B cell (primary cell): ENCODE measurements around the gene SENP5. TPM values are rescaled to one million over a fixed set of nuclear protein-coding genes. Genes with fewer than 3 reads are reported as not detected.

Experiments
- ATAC-seq: fragments of 200-7000 bp; cut with Tn5 transposase; one replicate; pipeline ENCODE4 v1.10.0; 2021; ENCODE audit warnings: low read depth, mild to moderate bottlenecking, moderate number of reproducible peaks, moderate library complexity
- CTCF ChIA-PET: fragments of 350-600 bp; sonication (Branson Sonifier 250); formaldehyde crosslinking; loops from one replicate; lab custom pipeline; 2021; ENCODE audit warnings: antibody characterized with exemption, inconsistent platforms; lab: Charles Lee
- POLR2A ChIA-PET: fragments of 350-600 bp; sonication (Branson Sonifier 250); formaldehyde crosslinking; loops from one replicate; lab custom pipeline; 2021; ENCODE audit warnings: antibody characterized with exemption; lab: Charles Lee
- DNase-seq: peaks from one replicate; pipeline ENCODE4 v3.0.0; 2013
- H2AFZ ChIP-seq: 2 replicates; pipeline ENCODE4 v1.6.1; 2012; ENCODE audit warnings: mild to moderate bottlenecking, low read depth, low read length; ENCODE audit not compliant: insufficient read depth, poor library complexity, severe bottlenecking
- H3K27ac ChIP-seq, 2 donors: 1 replicate in 1 of 2; 2 replicates in 1 of 2; pipeline ENCODE4 v1.5.1; 2012 to 2013; ENCODE audit warnings: low read length in 2 of 2, mild to moderate bottlenecking in 2 of 2, moderate library complexity in 1 of 2
- H3K27me3 ChIP-seq, 4 experiments: fragments of 200-600 bp in 1 of 4; sonication (generic) in 1 of 4; replicated peaks in 1 of 4; 1 replicate in 2 of 4; 2 replicates in 2 of 4; pipeline versions ENCODE4 v1.6.1 to v1.7.0; 2013 to 2016; ENCODE audit warnings: low read length in 3 of 4, mild to moderate bottlenecking in 2 of 4, mixed read lengths in 1 of 4, moderate library complexity in 1 of 4; ENCODE audit not compliant: insufficient read depth in 4 of 4, control insufficient read depth in 3 of 4; ENCODE audit errors: control extremely low read depth in 1 of 4
- H3K36me3 ChIP-seq, 2 experiments: replicated peaks in 1 of 2; 1 replicate in 1 of 2; 2 replicates in 1 of 2; pipeline versions ENCODE4 v1.6.1 to v1.7.1; 2013; ENCODE audit warnings: low read length in 1 of 2; ENCODE audit not compliant: insufficient read depth in 2 of 2, control insufficient read depth in 1 of 2; ENCODE audit errors: control extremely low read depth in 1 of 2, extremely low read depth in 1 of 2
- H3K4me1 ChIP-seq, 2 donors: fragments of 200-600 bp in 1 of 2; sonication (generic) in 1 of 2; 1 replicate in 1 of 2; 2 replicates in 1 of 2; pipeline versions ENCODE4 v1.5.1 to v1.6.1; 2013 to 2017; ENCODE audit warnings: low read length in 2 of 2; ENCODE audit not compliant: control insufficient read depth in 2 of 2, insufficient read depth in 2 of 2
- H3K4me2 ChIP-seq: replicated peaks from 2 replicates; pipeline ENCODE3; 2012; ENCODE audit warnings: mild to moderate bottlenecking, low read depth, low read length; ENCODE audit not compliant: poor library complexity, severe bottlenecking
- H3K4me3 ChIP-seq, 5 experiments: fragments of 200-600 bp in 1 of 5; sonication (generic) in 1 of 5; 1 replicate in 3 of 5; 2 replicates in 2 of 5; pipeline versions ENCODE4 v1.5.1 to v1.7.0; 2011 to 2016; ENCODE audit warnings: low read length in 4 of 5, mild to moderate bottlenecking in 4 of 5, low read depth in 2 of 5, control low read depth in 1 of 5, moderate library complexity in 1 of 5; ENCODE audit not compliant: insufficient read depth in 1 of 5; ENCODE audit errors: control extremely low read depth in 1 of 5, extremely low read depth in 1 of 5
- H3K79me2 ChIP-seq: fragments of 200-600 bp; sonication (generic); one replicate; pipeline ENCODE4 v1.6.0; 2016; ENCODE audit warnings: low read length; ENCODE audit not compliant: control insufficient read depth, insufficient read depth
- H3K9ac ChIP-seq: fragments of 200-600 bp; sonication (generic); 2 replicates; pipeline ENCODE4 v1.6.1; 2017; ENCODE audit warnings: mild to moderate bottlenecking, low read length, moderate library complexity
- H3K9me3 ChIP-seq, 3 donors: one replicate each; pipeline versions ENCODE4 v1.6.1 to v1.7.1; 2013; ENCODE audit warnings: low read length in 2 of 3; ENCODE audit not compliant: control insufficient read depth in 2 of 3, insufficient read depth in 1 of 3; ENCODE audit errors: control extremely low read depth in 1 of 3
- H4K20me1 ChIP-seq: 2 replicates; pipeline ENCODE4 v1.6.0; 2012; ENCODE audit warnings: mild to moderate bottlenecking, low read length; ENCODE audit not compliant: insufficient read depth, control insufficient read depth, poor library complexity, severe bottlenecking
- H3K27ac Mint-ChIP-seq: one replicate; pipeline ENCODE4 v1.8.0; 2021; ENCODE audit warnings: mixed read lengths
- H3K27me3 Mint-ChIP-seq: one replicate; pipeline ENCODE4 v1.8.0; 2021; ENCODE audit warnings: mixed read lengths
- H3K4me1 Mint-ChIP-seq: one replicate; pipeline ENCODE4 v1.8.0; 2021; ENCODE audit warnings: mixed read lengths
- H3K4me3 Mint-ChIP-seq: one replicate; pipeline ENCODE4 v1.8.0; 2021; ENCODE audit warnings: mixed read lengths
- H3K9me3 Mint-ChIP-seq: one replicate; pipeline ENCODE4 v1.8.0; 2022; ENCODE audit warnings: mixed read lengths; ENCODE audit not compliant: insufficient read depth
- CTCF ChIP-seq: fragments of 200-600 bp; IDR thresholded peaks from one replicate; pipeline ENCODE4 v1.8.0; 2022; ENCODE audit warnings: antibody characterized with exemption, mild to moderate bottlenecking
- EZH2 ChIP-seq: IDR thresholded peaks from 2 replicates; pipeline ENCODE4 v1.6.1; 2012; ENCODE audit warnings: borderline replicate concordance, low read depth, mild to moderate bottlenecking, moderate library complexity, low read length; ENCODE audit not compliant: insufficient read depth, poor library complexity, severe bottlenecking
- WGBS: methylation state at CpG from one replicate; pipeline ENCODE4 v1.1.5; 2013; ENCODE audit warnings: missing lambda C conversion rate; ENCODE audit not compliant: insufficient coverage; 5-methylcytosine and 5-hydroxymethylcytosine counted together
- intact Hi-C: fragments of 100-400 bp; cut with micrococcal nuclease; formaldehyde crosslinking; loops from one replicate; pipeline ENCODE4 v1.10.0; 2022
- polyA plus RNA-seq: library from polyadenylated mRNA; depleted of rRNA; stranded (reverse); fragments of >200 nt; gene quantifications from 2 replicates; pipeline ENCODE4 v1.2.3, GENCODE V29; 2012
- total RNA-seq, 2 donors: library from RNA; stranded (reverse); fragments of 120-200 nt in 1 of 2; gene quantifications; 1 replicate in 1 of 2; 2 replicates in 1 of 2; pipeline versions ENCODE4 v1.2.3 to v1.2.4, GENCODE V29; 2013 to 2022

The SENP5 gene
- total and polyA plus RNA-seq, 2 donors (not counting 1 experiment from before 2014, with no cell fraction given) = 9.2 to 51.5 TPM

GRCh38 chr3:196938124-196938523 lies 70.4 kb downstream of the SENP5 start:
- CTCF ChIA-PET = interaction anchor here (2.2 kb wide), 1 partner anchor 100 kb away, joined by 9 read pairs; no protein-coding TSS in a partner anchor
- intact Hi-C loops = no loop called here
- no peak for TF ChIP-seq CTCF
- TF ChIP-seq EZH2 = no peak
- no peak overlapping the region for H3K27ac ChIP-seq
- Mint-ChIP-seq H3K27me3 (no peaks in the 10 kb centered on the region), H3K4me3 (no peak overlapping the region), H3K4me1 (peaks cover 37% of the 10 kb centered on the region), H3K9me3 (no peaks in the 10 kb centered on the region), H3K27ac (no peak overlapping the region)
- 100% methylated on average over 1 of the region's 2 CpGs for WGBS
- H3K9ac ChIP-seq = no peak overlapping the region
- ATAC-seq (no peak), DNase-seq (no peak)
- peaks cover 38% of the 10 kb centered on the region for H3K79me2 ChIP-seq
- H3K4me2 ChIP-seq = no peak overlapping the region
- POLR2A ChIA-PET = no interaction called here
- H3K27me3 ChIP-seq = no peaks in the 10 kb centered on the region
- H3K4me1 ChIP-seq = peaks cover 21 to 28% of the 10 kb centered on the region in 2 donors
- H4K20me1 ChIP-seq = peaks cover 10% of the 10 kb centered on the region
- H2AFZ ChIP-seq = no peak overlapping the region
- no peak overlapping the region for H3K4me3 ChIP-seq
- peaks cover 0 to 58% of the 10 kb centered on the region in 2 experiments for H3K36me3 ChIP-seq
- H3K9me3 ChIP-seq = no peaks in the 10 kb centered on the region

DNA sequence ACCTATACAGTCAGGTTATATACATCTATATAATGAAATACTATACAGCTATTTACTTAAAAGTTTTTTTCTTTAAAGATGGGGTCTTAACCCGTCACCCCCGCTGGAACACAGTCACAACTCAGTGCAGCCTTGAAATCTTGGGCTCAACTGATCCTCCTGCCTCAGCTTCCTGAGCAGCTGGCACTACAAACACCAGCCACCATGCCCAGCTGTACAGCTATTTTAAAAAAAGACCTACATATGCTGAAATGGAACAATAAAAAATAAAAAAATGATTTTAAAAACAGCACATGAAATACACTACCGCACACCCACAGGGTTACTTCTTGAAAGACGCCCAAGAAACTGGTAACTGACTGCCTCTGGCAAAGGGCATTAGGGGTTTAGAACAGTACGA lies 70.9 kb downstream of the SENP5 start:
- intact Hi-C loops = no loop called here
- TF ChIP-seq CTCF (no peak), EZH2 (no peak)
- no peaks in the 10 kb centered on the region for H3K27me3 ChIP-seq
- ATAC-seq (no peak), DNase-seq (no peak)
- no peak overlapping the region for H3K27ac Mint-ChIP-seq
- no peak overlapping the region for H2AFZ ChIP-seq
- H3K4me1 ChIP-seq = peaks cover 26 to 33% of the 10 kb centered on the region in 2 donors
- WGBS = 67% methylated on average over 1 of the region's 5 CpGs
- no peaks in the 10 kb centered on the region for H3K27me3 Mint-ChIP-seq
- H3K4me1 Mint-ChIP-seq = peaks cover 39% of the 10 kb centered on the region
- POLR2A ChIA-PET = interaction anchor here (0.6 kb wide), 1 partner anchor 252 kb away, joined by 3 read pairs; no protein-coding TSS in a partner anchor
- H3K4me3 ChIP-seq = no peak overlapping the region
- peaks cover 15% of the 10 kb centered on the region for H4K20me1 ChIP-seq
- H3K27ac ChIP-seq = no peak overlapping the region
- peaks cover 0 to 58% of the 10 kb centered on the region in 2 experiments for H3K36me3 ChIP-seq
- H3K4me3 Mint-ChIP-seq = no peak overlapping the region
- no peaks in the 10 kb centered on the region for H3K9me3 ChIP-seq
- no peak overlapping the region for H3K9ac ChIP-seq
- CTCF ChIA-PET = interaction anchor here (2.2 to 5.2 kb wide), 2 partner anchors 71 to 101 kb away, joined by 9 to 20 read pairs; partner anchors contain the start of gene SENP5
- no peak overlapping the region for H3K4me2 ChIP-seq
- H3K9me3 Mint-ChIP-seq = no peaks in the 10 kb centered on the region
- H3K79me2 ChIP-seq = peaks cover 42% of the 10 kb centered on the region
